H1 (cell line): ENCODE measurements around the gene KDM2A. TPM values are rescaled to one million over a fixed set of nuclear protein-coding genes. Genes with fewer than 3 reads are reported as not detected.

Source experiments
- CTCF ChIA-PET: fragments of 300-600 bp; sonication (Branson Sonifier 250); formaldehyde crosslinking; loops from one replicate; lab custom pipeline; 2021; ENCODE audit not compliant: partially characterized antibody; lab: Charles Lee
- POLR2A ChIA-PET: fragments of 300-600 bp; sonication (Branson Sonifier 250); formaldehyde crosslinking; loops from one replicate; lab custom pipeline; 2021; ENCODE audit warnings: inconsistent platforms; ENCODE audit not compliant: partially characterized antibody; lab: Charles Lee
- DNase-seq, 2 experiments: peaks; one replicate each; pipeline versions ENCODE4 v3.0.0 to v3.0.0-alpha.2; 2010 to 2022; ENCODE audit warnings: low spot score in 2 of 2, low read depth in 1 of 2, mixed read lengths in 1 of 2
- FAIRE-seq: peaks from 2 replicates; lab custom pipeline; 2011; peaks lifted over from hg19 to GRCh38; lab: Jason Lieb, UNC
- H2AFZ ChIP-seq: 2 replicates; pipeline ENCODE4 v1.8.1; 2012; ENCODE audit warnings: low read length, inconsistent platforms
- H2AK5ac ChIP-seq: 2 replicates; pipeline ENCODE4 v1.6.1; 2013; ENCODE audit warnings: low read depth, low read length
- H2BK120ac ChIP-seq: replicated peaks from 2 replicates; pipeline ENCODE3; 2013; ENCODE audit warnings: low read depth, low read length, inconsistent platforms
- H2BK12ac ChIP-seq: 2 replicates; pipeline ENCODE4 v1.6.1; 2013; ENCODE audit warnings: low read depth, low read length
- H2BK15ac ChIP-seq: 2 replicates; pipeline ENCODE4 v1.6.1; 2013; ENCODE audit warnings: low read length
- H2BK20ac ChIP-seq: 2 replicates; pipeline ENCODE4 v1.6.1; 2013; ENCODE audit warnings: low read length
- H2BK5ac ChIP-seq: 2 replicates; pipeline ENCODE4 v1.6.1; 2013; ENCODE audit warnings: low read depth, low read length
- H3K14ac ChIP-seq: 2 replicates; pipeline ENCODE4 v1.6.1; 2013; ENCODE audit warnings: inconsistent platforms; ENCODE audit not compliant: insufficient read length
- H3K18ac ChIP-seq: 2 replicates; pipeline ENCODE4 v1.6.1; 2013; ENCODE audit warnings: low read length; ENCODE audit errors: extremely low read depth
- H3K23ac ChIP-seq: 2 replicates; pipeline ENCODE4 v1.6.1; 2013; ENCODE audit warnings: inconsistent platforms; ENCODE audit not compliant: insufficient read length
- H3K23me2 ChIP-seq: 2 replicates; pipeline ENCODE4 v1.6.1; 2013; ENCODE audit warnings: low read depth, low read length
- H3K27ac ChIP-seq: 2 replicates; pipeline ENCODE4 v1.6.1; 2011; ENCODE audit warnings: low read depth, low read length, inconsistent platforms
- H3K27me3 ChIP-seq, 4 experiments: replicated peaks in 1 of 4; 1 replicate in 1 of 4; 2 replicates in 3 of 4; pipeline versions ENCODE4 v1.6.1 to v1.8.1; 2011 to 2013; ENCODE audit warnings: low read length in 3 of 4, mild to moderate bottlenecking in 3 of 4, inconsistent platforms in 2 of 4, mixed read lengths in 2 of 4, moderate library complexity in 1 of 4; ENCODE audit not compliant: control insufficient read depth in 3 of 4, insufficient read depth in 3 of 4; ENCODE audit errors: extremely low read depth in 1 of 4
- H3K36me3 ChIP-seq, 4 experiments: 2 replicates each; pipeline versions ENCODE4 v1.6.1 to v1.8.1; 2011 to 2013; ENCODE audit warnings: mild to moderate bottlenecking in 4 of 4, low read length in 3 of 4, moderate library complexity in 2 of 4, control low read depth in 1 of 4, inconsistent platforms in 1 of 4; ENCODE audit not compliant: insufficient read depth in 4 of 4, control insufficient read depth in 2 of 4
- H3K4ac ChIP-seq: replicated peaks from 2 replicates; pipeline ENCODE3; 2013; ENCODE audit warnings: low read length, low read depth, mixed read lengths, inconsistent platforms; ENCODE audit not compliant: insufficient read length
- H3K4me1 ChIP-seq, 4 experiments: replicated peaks in 1 of 4; 1 replicate in 1 of 4; 2 replicates in 3 of 4; pipeline versions ENCODE4 v1.6.1 to v1.8.1; 2011 to 2013; ENCODE audit warnings: low read length in 3 of 4, inconsistent platforms in 2 of 4, mixed read lengths in 1 of 4; ENCODE audit not compliant: insufficient read depth in 4 of 4, control insufficient read depth in 3 of 4
- H3K4me2 ChIP-seq, 2 experiments: 2 replicates each; pipeline versions ENCODE4 v1.6.1 to v1.8.1; 2011 to 2013; ENCODE audit warnings: low read depth in 2 of 2, low read length in 2 of 2, control low read depth in 1 of 2, inconsistent platforms in 1 of 2, mild to moderate bottlenecking in 1 of 2; ENCODE audit not compliant: insufficient read depth in 1 of 2
- H3K4me3 ChIP-seq, 4 experiments: fragments of 200-600, 300-600 bp in 1 of 4; sonication (generic), shearing (Covaris generic), sonication (Bioruptor Twin) in 1 of 4; 2 replicates each; pipeline versions ENCODE4 v1.5.1 to v1.8.1; 2011 to 2016; ENCODE audit warnings: low read length in 4 of 4, low read depth in 3 of 4, control low read depth in 2 of 4, inconsistent platforms in 2 of 4, mild to moderate bottlenecking in 2 of 4, mixed read lengths in 1 of 4, moderate library complexity in 1 of 4; ENCODE audit not compliant: insufficient read depth in 2 of 4; ENCODE audit errors: extremely low read depth in 1 of 4
- H3K56ac ChIP-seq: replicated peaks from 2 replicates; pipeline ENCODE3; 2013; ENCODE audit warnings: low read depth, mild to moderate bottlenecking, mixed read lengths, low read length, inconsistent platforms; ENCODE audit not compliant: insufficient read length
- H3K79me1 ChIP-seq: 2 replicates; pipeline ENCODE4 v1.6.1; 2013; ENCODE audit warnings: low read depth, low read length, control low read depth
- H3K79me2 ChIP-seq, 2 experiments: 2 replicates each; pipeline versions ENCODE4 v1.6.1 to v1.8.1; 2012 to 2013; ENCODE audit warnings: low read length in 2 of 2, mild to moderate bottlenecking in 2 of 2, inconsistent platforms in 1 of 2; ENCODE audit not compliant: insufficient read depth in 2 of 2, control insufficient read depth in 1 of 2
- H3K9ac ChIP-seq, 4 experiments: replicated peaks in 1 of 4; 1 replicate in 1 of 4; 2 replicates in 3 of 4; pipeline versions ENCODE4 v1.6.1 to v1.8.1; 2011 to 2013; ENCODE audit warnings: low read depth in 3 of 4, low read length in 3 of 4, control low read depth in 2 of 4, mild to moderate bottlenecking in 2 of 4, moderate library complexity in 2 of 4, inconsistent platforms in 1 of 4; ENCODE audit errors: extremely low read depth in 1 of 4
- H3K9me3 ChIP-seq, 2 experiments: 2 replicates each; pipeline versions ENCODE4 v1.6.1 to v1.8.1; 2012 to 2013; ENCODE audit warnings: mild to moderate bottlenecking in 2 of 2, moderate library complexity in 2 of 2, control low read depth in 1 of 2, inconsistent platforms in 1 of 2, low read depth in 1 of 2, low read length in 1 of 2, mixed read lengths in 1 of 2; ENCODE audit not compliant: insufficient read depth in 2 of 2
- H4K20me1 ChIP-seq, 2 experiments: replicated peaks in 1 of 2; 2 replicates each; pipeline versions ENCODE3 to v1.8.1; 2011 to 2013; ENCODE audit warnings: inconsistent platforms in 2 of 2, low read length in 2 of 2, mild to moderate bottlenecking in 1 of 2; ENCODE audit not compliant: insufficient read depth in 2 of 2, control insufficient read depth in 1 of 2
- H4K5ac ChIP-seq: 2 replicates; pipeline ENCODE4 v1.6.1; 2013; ENCODE audit warnings: low read length, low read depth, mixed read lengths, inconsistent platforms; ENCODE audit not compliant: insufficient read length
- H4K8ac ChIP-seq: 2 replicates; pipeline ENCODE4 v1.8.0; 2013; ENCODE audit warnings: mild to moderate bottlenecking, moderate library complexity, low read length, inconsistent platforms; ENCODE audit not compliant: insufficient read depth; ENCODE audit errors: extremely low read depth
- H4K91ac ChIP-seq: replicated peaks from 2 replicates; pipeline ENCODE3; 2013; ENCODE audit warnings: low read length, mixed read lengths, inconsistent platforms; ENCODE audit not compliant: insufficient read length
- GTF2F1 ChIP-seq: IDR thresholded peaks from 2 replicates; pipeline ENCODE4 v1.6.1; 2012; ENCODE audit warnings: low read depth, low read length, improper control_type of control experiment, borderline replicate concordance
- KDM5A ChIP-seq: fragments of 200-600 bp; IDR thresholded peaks from 2 replicates; pipeline ENCODE4 v1.7.1; 2012; ENCODE audit warnings: mild to moderate bottlenecking, low read length, inconsistent platforms, mixed read lengths
- PHF8 ChIP-seq: fragments of 200-600 bp; sonication (generic); conservative IDR thresholded peaks from 2 replicates; pipeline ENCODE4 v1.7.1; 2012; ENCODE audit warnings: low read depth, mild to moderate bottlenecking, inconsistent platforms, low read length, moderate library complexity
- RFX5 ChIP-seq: IDR thresholded peaks from 2 replicates; pipeline ENCODE4 v1.6.1; 2011; ENCODE audit warnings: low read depth, low read length, improper control_type of control experiment, borderline replicate concordance
- SP1 ChIP-seq: IDR thresholded peaks from 2 replicates; pipeline ENCODE4 v1.6.1; 2011; ENCODE audit warnings: low read depth, low read length
- SRF ChIP-seq: IDR thresholded peaks from 2 replicates; pipeline ENCODE4 v1.6.1; 2011; ENCODE audit warnings: mild to moderate bottlenecking, low read depth, low read length, moderate library complexity
- TAF7 ChIP-seq: optimal IDR thresholded peaks from 2 replicates; pipeline ENCODE3; 2011; ENCODE audit warnings: low read depth, mild to moderate bottlenecking, inconsistent platforms, low read length, moderate library complexity, borderline replicate concordance
- TCF12 ChIP-seq: IDR thresholded peaks from 2 replicates; pipeline ENCODE4 v1.6.1; 2011; ENCODE audit warnings: low read depth, mild to moderate bottlenecking, low read length
- ZNF274 ChIP-seq: IDR thresholded peaks from 2 replicates; pipeline ENCODE4 v1.7.0; 2012; ENCODE audit warnings: low read length, borderline replicate concordance; ENCODE audit errors: extremely low read depth
- WGBS, 2 experiments: shearing (Covaris generic) in 1 of 2; methylation state at CpG; one replicate each; pipeline versions ENCODE4 v1.1.6 to v1.1.7; 2013 to 2015; ENCODE audit warnings: low lambda C conversion rate in 2 of 2, mixed read lengths in 2 of 2, inconsistent platforms in 1 of 2, low coverage in 1 of 2, missing lambda C conversion rate in 1 of 2; ENCODE audit not compliant: insufficient replicate concordance in 2 of 2, insufficient coverage in 1 of 2, insufficient read length in 1 of 2; ENCODE audit errors: extremely low coverage in 1 of 2, missing lambda C conversion rate in 1 of 2; 5-methylcytosine and 5-hydroxymethylcytosine counted together
- polyA plus RNA-seq, 7 experiments: library from polyadenylated mRNA; depleted of rRNA in 3 of 7; stranded (reverse) in 5 of 7; unstranded in 2 of 7; fragments of >200 nt in 5 of 7; fragments of 200-250 nt in 2 of 7; gene quantifications; 1 replicate in 5 of 7; 2 replicates in 1 of 7; 4 replicates in 1 of 7; pipeline versions ENCODE4 v1.2.1 to v1.2.3, GENCODE V29; 2011 to 2013; ENCODE audit warnings: missing spikeins in 2 of 7, mixed read lengths in 2 of 7
- total RNA-seq: library from RNA; stranded (reverse); fragmentation: NEBNext Ultra II Directional; extraction: Animal tissue kit (Norgen Biotek cat#: 25700); gene quantifications from 2 replicates; pipeline ENCODE4 v1.2.1, GENCODE V29; 2021

Gene KDM2A
- total and polyA plus RNA-seq, 2 of the 8 experiments (the other 6 are each of a cell fraction or from before 2014, with no cell fraction given) = 55.4 to 66.2 TPM

DNA sequence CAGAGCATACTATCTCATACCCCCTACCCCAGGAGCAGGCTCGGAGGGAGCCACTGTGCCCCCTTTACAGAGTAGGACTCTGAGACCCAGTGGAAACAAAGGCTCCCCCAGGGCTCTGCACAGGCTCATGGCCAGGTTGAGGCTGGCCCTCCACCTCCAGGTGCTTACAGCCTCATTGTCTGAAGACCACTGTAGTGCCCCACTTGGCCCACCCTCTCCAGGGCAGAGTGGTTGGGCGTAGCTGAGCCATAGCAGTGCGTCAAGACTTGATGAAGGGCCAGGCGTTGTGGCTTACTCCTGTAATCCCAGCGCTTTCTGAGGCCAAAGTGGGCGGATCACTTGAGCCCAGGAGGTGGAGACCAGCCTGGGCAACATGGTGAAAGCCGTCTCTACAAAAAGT, 171.7 kb downstream of the KDM2A start:
- H3K18ac ChIP-seq = no peak overlapping the region
- H2AFZ ChIP-seq = no peak overlapping the region
- no peak overlapping the region for H3K56ac ChIP-seq
- no peak overlapping the region for H4K91ac ChIP-seq
- H3K79me2 ChIP-seq = no peaks in the 10 kb centered on the region; a peak in 1 of 4 replicates
- no peak overlapping the region for H2AK5ac ChIP-seq
- H3K36me3 ChIP-seq = peaks cover 2 to 14% (median 6%) of the 10 kb centered on the region in 4 experiments; a peak in 4 of 8 replicates
- peaks cover 0 to 18% (median 11%) of the 10 kb centered on the region in 4 experiments; a peak in 6 of 7 replicates for H3K4me1 ChIP-seq
- no peak overlapping the region for H3K27ac ChIP-seq
- no peak overlapping the region for H3K9ac ChIP-seq
- no peak overlapping the region for H2BK20ac ChIP-seq
- H3K4me2 ChIP-seq = no peak overlapping the region; a peak in 1 of 4 replicates
- H3K9me3 ChIP-seq = no peaks in the 10 kb centered on the region; a peak in 1 of 4 replicates
- POLR2A ChIA-PET = interaction anchor here (0.9 to 7.9 kb wide), 4 partner anchors 10 to 51 kb away, joined by 3 to 106 read pairs (median 8); partner anchors contain the start of gene SSH3
- no peak overlapping the region for H3K4me3 ChIP-seq
- H2BK5ac ChIP-seq = no peak overlapping the region
- H4K20me1 ChIP-seq = peaks cover 0 to 4% of the 10 kb centered on the region in 2 experiments
- no peak overlapping the region for H3K4ac ChIP-seq
- H2BK12ac ChIP-seq = no peak overlapping the region
- 94% methylated on average over 7 of the region's 7 CpGs; no CpG with 5 or more reads in 1 of the 2 experiments for WGBS, 2 experiments
- no peak overlapping the region for H2BK15ac ChIP-seq
- no peak overlapping the region for H3K14ac ChIP-seq
- CTCF ChIA-PET = interaction anchor here (1.0 to 5.9 kb wide), 8 partner anchors 8 to 62 kb away, joined by 3 to 47 read pairs (median 4); partner anchors contain the start of gene SSH3
- FAIRE-seq = no peak
- DNase-seq = no peak
- no peaks in the 10 kb centered on the region; the same call in 1 of the 2 replicates for H3K79me1 ChIP-seq
- H4K5ac ChIP-seq = no peak overlapping the region
- no peak overlapping the region for H3K23ac ChIP-seq
- H3K27me3 ChIP-seq = no peaks in the 10 kb centered on the region
- no peak overlapping the region for H4K8ac ChIP-seq
- no peak overlapping the region for H2BK120ac ChIP-seq
- peaks cover 7% of the 10 kb centered on the region; the same call in 1 of the 2 replicates for H3K23me2 ChIP-seq
- no peak for TF ChIP-seq SRF
- no peak for TF ChIP-seq KDM5A
- TF ChIP-seq GTF2F1 = no peak
- TF ChIP-seq RFX5 = no peak
- TF ChIP-seq ZNF274 = no peak
- no peak for TF ChIP-seq SP1
- TF ChIP-seq TCF12 = no peak
- TF ChIP-seq TAF7 = no peak
- TF ChIP-seq PHF8 = no peak
